CD4-positive, alpha-beta T cell (primary cell): ENCODE data around the gene CD2AP. TPM values are rescaled to one million over a fixed set of nuclear protein-coding genes. Genes with fewer than 3 reads are reported as not detected.

Experiments used
- ATAC-seq: fragments of 200-7000 bp; cut with Tn5 transposase; one replicate; pipeline ENCODE4 v1.10.0; 2022; ENCODE audit warnings: mild to moderate bottlenecking; ENCODE audit not compliant: poor library complexity
- CTCF ChIA-PET: fragments of 350-600 bp; sonication (Branson Sonifier 250); formaldehyde crosslinking; loops from one replicate; lab custom pipeline; 2021; ENCODE audit warnings: antibody characterized with exemption, inconsistent platforms; lab: Charles Lee
- POLR2A ChIA-PET: fragments of 350-600 bp; sonication (Branson Sonifier 250); formaldehyde crosslinking; loops from one replicate; lab custom pipeline; 2021; ENCODE audit warnings: antibody characterized with exemption, inconsistent platforms; lab: Charles Lee
- DNase-seq, 14 experiments: peaks; one replicate each; pipeline ENCODE4 v3.0.0-alpha.2; 2013 to 2020; ENCODE audit warnings: mixed read lengths in 2 of 14
- H3K27ac ChIP-seq, 2 donors: one replicate each; pipeline versions ENCODE4 v1.5.1 to v1.7.0; 2013; ENCODE audit warnings: low read length in 2 of 2, low read depth in 1 of 2, mild to moderate bottlenecking in 1 of 2
- H3K27me3 ChIP-seq, 2 experiments: 1 replicate in 1 of 2; 2 replicates in 1 of 2; pipeline versions ENCODE4 v1.6.1 to v1.7.0; 2013; ENCODE audit warnings: low read length in 2 of 2, control low read depth in 1 of 2, mild to moderate bottlenecking in 1 of 2, moderate library complexity in 1 of 2; ENCODE audit not compliant: insufficient read depth in 2 of 2, control insufficient read depth in 1 of 2
- H3K36me3 ChIP-seq: one replicate; pipeline ENCODE4 v1.6.1; 2013; ENCODE audit warnings: low read length, control low read depth; ENCODE audit not compliant: insufficient read depth
- H3K4me1 ChIP-seq: one replicate; pipeline ENCODE4 v1.6.1; 2013; ENCODE audit warnings: low read length, control low read depth; ENCODE audit not compliant: insufficient read depth
- H3K4me3 ChIP-seq: one replicate; pipeline ENCODE4 v1.5.1; 2013; ENCODE audit warnings: mild to moderate bottlenecking, low read length, moderate library complexity
- H3K9me3 ChIP-seq, 2 experiments: 1 replicate in 1 of 2; 2 replicates in 1 of 2; pipeline versions ENCODE4 v1.6.1 to v1.7.0; 2013; ENCODE audit warnings: low read length in 2 of 2, mild to moderate bottlenecking in 2 of 2, control low read depth in 1 of 2, moderate library complexity in 1 of 2; ENCODE audit not compliant: control insufficient read depth in 1 of 2, insufficient read depth in 1 of 2
- H3K27ac Mint-ChIP-seq: one replicate; pipeline ENCODE4 v1.8.0; 2020; ENCODE audit warnings: mixed read lengths
- H3K27me3 Mint-ChIP-seq: one replicate; pipeline ENCODE4 v1.8.0; 2021; ENCODE audit warnings: mixed read lengths
- H3K36me3 Mint-ChIP-seq: one replicate; pipeline ENCODE4 v1.8.0; 2021; ENCODE audit warnings: low read depth, mixed read lengths
- H3K4me1 Mint-ChIP-seq: one replicate; pipeline ENCODE4 v1.8.0; 2021; ENCODE audit warnings: low read depth, mixed read lengths
- H3K4me3 Mint-ChIP-seq: one replicate; pipeline ENCODE4 v1.8.0; 2020; ENCODE audit warnings: mild to moderate bottlenecking, mixed read lengths
- H3K9me3 Mint-ChIP-seq: one replicate; pipeline ENCODE4 v1.8.0; 2020; ENCODE audit warnings: mixed read lengths
- CTCF ChIP-seq: fragments of 200-600 bp; IDR thresholded peaks from one replicate; pipeline ENCODE4 v1.8.0; 2022; ENCODE audit warnings: antibody characterized with exemption, mild to moderate bottlenecking
- intact Hi-C, 2 experiments: fragments of 100-400 bp; cut with DNase I in 1 of 2; cut with micrococcal nuclease in 1 of 2; formaldehyde crosslinking; loops; one replicate each; pipeline versions ENCODE4 v1.15.1 to v1.9.0; 2023 to 2025; cut with DNase I, micrococcal nuclease
- total RNA-seq, 174 experiments: library from RNA in 2 of 174; stranded (reverse) in 2 of 174; gene quantifications; one replicate each; pipeline ENCODE4 v1.2.3 and lab custom pipeline; 2021 to 2026

The CD2AP gene
- total RNA-seq, 2 experiments from 2014 or later = 29.4 to 31.3 TPM

- H3K9me3 Mint-ChIP-seq = no peaks in the 10 kb centered on the region
- H3K36me3 ChIP-seq = no peaks in the 10 kb centered on the region
- intact Hi-C loops = no loop called here
- DNase-seq = no peak
- H3K9me3 ChIP-seq = no peaks in the 10 kb centered on the region
- H3K27me3 ChIP-seq = no peaks in the 10 kb centered on the region
- no peaks in the 10 kb centered on the region for H3K27me3 Mint-ChIP-seq
- ATAC-seq = no peak
- H3K27ac Mint-ChIP-seq = no peak overlapping the region
- no peak overlapping the region for H3K27ac ChIP-seq
- CTCF ChIA-PET = no interaction called here
- TF ChIP-seq CTCF = no peak
- peaks cover 4% of the 10 kb centered on the region for H3K4me1 ChIP-seq
- H3K4me3 ChIP-seq = no peak overlapping the region
- POLR2A ChIA-PET = interaction anchor here (1.7 kb wide), 1 partner anchor 45 kb away, joined by 5 read pairs; the partner anchor contains the start of gene CD2AP
- no peak overlapping the region for H3K4me3 Mint-ChIP-seq
- H3K36me3 Mint-ChIP-seq = peaks cover 17% of the 10 kb centered on the region
- H3K4me1 Mint-ChIP-seq = peaks cover 54% of the 10 kb centered on the region
Measured at GRCh38 chr6:47521961-47522360, 44.4 kb downstream of the CD2AP start.

GRCh38 chr6:47524136-47524845 lies 46.7 kb downstream of the CD2AP start:
- TF ChIP-seq CTCF = no peak
- Histone ChIP-seq H3K36me3 (no peaks in the 10 kb centered on the region), H3K9me3 (no peaks in the 10 kb centered on the region), H3K4me3 (no peak overlapping the region), H3K27me3 (no peaks in the 10 kb centered on the region), H3K4me1 (peaks cover 4% of the 10 kb centered on the region), H3K27ac (no peak overlapping the region)
- DNase-seq (no peak), ATAC-seq (no peak)
- H3K27me3 Mint-ChIP-seq = no peaks in the 10 kb centered on the region
- H3K9me3 Mint-ChIP-seq = no peaks in the 10 kb centered on the region
- peaks cover 51% of the 10 kb centered on the region for H3K4me1 Mint-ChIP-seq
- ChIA-PET POLR2A (no interaction called here), CTCF (no interaction called here)
- peaks cover 31% of the 10 kb centered on the region for H3K36me3 Mint-ChIP-seq
- intact Hi-C loops = no loop called here
- H3K27ac Mint-ChIP-seq = no peak overlapping the region
- H3K4me3 Mint-ChIP-seq = no peak overlapping the region

- Histone ChIP-seq H3K4me1 (peaks cover under 1% of the 10 kb centered on the region), H3K36me3 (no peaks in the 10 kb centered on the region), H3K27me3 (no peaks in the 10 kb centered on the region), H3K9me3 (no peaks in the 10 kb centered on the region), H3K27ac (no peak overlapping the region), H3K4me3 (no peak overlapping the region)
- TF ChIP-seq CTCF = no peak
- H3K9me3 Mint-ChIP-seq = no peaks in the 10 kb centered on the region
- intact Hi-C loops = no loop called here
- DNase-seq = no peak
- H3K27ac Mint-ChIP-seq = no peak overlapping the region
- ATAC-seq = no peak
- ChIA-PET POLR2A (no interaction called here), CTCF (no interaction called here)
- peaks cover 46% of the 10 kb centered on the region for H3K4me1 Mint-ChIP-seq
- H3K27me3 Mint-ChIP-seq = no peaks in the 10 kb centered on the region
- peaks cover 35% of the 10 kb centered on the region for H3K36me3 Mint-ChIP-seq
- H3K4me3 Mint-ChIP-seq = no peak overlapping the region
Measured at GRCh38 chr6:47525330-47526057, 47.9 kb downstream of the CD2AP start.
